Measurements from ENCODE around the gene TRIM8. TPM values are rescaled to one million over a fixed set of nuclear protein-coding genes. Genes with fewer than 3 reads are reported as not detected.

The TRIM8 gene
- 44.2 to 49.0 TPM (median 47.5 TPM) in 5 replicates for total RNA-seq (2022; extraction: Qiagen RNA extraction)

GRCh38 chr10:102644066-102644645 lies at the start of gene TRIM8:
Gene TRIM8, plus strand, starts transcription at chr10:102644479. Its CDS starts 139 bp downstream, at chr10:102644618.

Other genes with a start within 250 kb of the TRIM8 start
- gene NFKB2, start 248.8 kb upstream of the TRIM8 start, total RNA-seq (2022; extraction: Qiagen RNA extraction): 41.3 to 66.7 TPM (median 53.7 TPM) in 5 replicates
- 0.20 to 0.53 TPM (median 0.31 TPM) in 5 replicates for gene PSD, start 225.7 kb upstream of the TRIM8 start, total RNA-seq (2022; extraction: Qiagen RNA extraction)
- gene FBXL15, start 223.6 kb upstream of the TRIM8 start, total RNA-seq (2022; extraction: Qiagen RNA extraction): 5.6 to 11.2 TPM (median 9.9 TPM) in 5 replicates
- gene CUEDC2, start 211.9 kb upstream of the TRIM8 start, total RNA-seq (2022; extraction: Qiagen RNA extraction): 61.2 to 70.8 TPM (median 65.6 TPM) in 5 replicates
- gene C10orf95, start 192.9 kb upstream of the TRIM8 start, total RNA-seq (2022; extraction: Qiagen RNA extraction): 0.08 to 0.19 TPM (median 0.12 TPM) in 4 of 5 replicates, not detected in the other
- gene ACTR1A, start 141.8 kb upstream of the TRIM8 start, total RNA-seq (2022; extraction: Qiagen RNA extraction): 82.6 to 93.3 TPM (median 92.4 TPM) in 5 replicates
- gene SUFU, start 140.5 kb upstream of the TRIM8 start, total RNA-seq (2022; extraction: Qiagen RNA extraction): 5.4 to 7.4 TPM (median 6.5 TPM) in 5 replicates
- 13.6 to 15.3 TPM (median 15.1 TPM) in 5 replicates for gene ARL3, start 69.9 kb downstream of the TRIM8 start, total RNA-seq (2022; extraction: Qiagen RNA extraction)
- gene SFXN2, start 70.2 kb downstream of the TRIM8 start, total RNA-seq (2022; extraction: Qiagen RNA extraction): 2.9 to 3.4 TPM (median 3.0 TPM) in 5 replicates
- gene WBP1L, start 99.5 kb downstream of the TRIM8 start, total RNA-seq (2022; extraction: Qiagen RNA extraction): 21.1 to 29.1 TPM (median 26.7 TPM) in 5 replicates
- gene CYP17A1, start 192.9 kb downstream of the TRIM8 start, total RNA-seq (2022; extraction: Qiagen RNA extraction): not detected in 5 replicates
- 22.2 to 24.2 TPM (median 23.7 TPM) in 5 replicates for gene BORCS7, start 209.8 kb downstream of the TRIM8 start, total RNA-seq (2022; extraction: Qiagen RNA extraction)
- 3.2 to 4.5 TPM (median 3.9 TPM) in 5 replicates for gene AS3MT, start 225.0 kb downstream of the TRIM8 start, total RNA-seq (2022; extraction: Qiagen RNA extraction)

Measured in A549 treated with Mapracorat at 1 μM for 4 hours (cell line).